ENCODE measurements around the gene TAPT1. TPM values are rescaled to one million over a fixed set of nuclear protein-coding genes. Genes with fewer than 3 reads are reported as not detected.

Gene TAPT1
- total and polyA plus RNA-seq, 2 of the 13 experiments (the other 11 are each of a cell fraction or from before 2014, with no cell fraction given) = 24.5 to 25.3 TPM

GRCh38 chr4:16133406-16133805, 92.9 kb downstream of the TAPT1 start:
- H3K4me1 ChIP-seq (ENCODE audit: insufficient read depth, low read length) = peaks cover 67% of the 10 kb centered on the region
- in situ Hi-C loops (cut with HindIII; ENCODE audit: extremely low pct_ligation_motif_present, low pct_unique_long_range_greater_than_20kb) (no loop called here), intact Hi-C loops (cut with micrococcal nuclease; ENCODE audit: unreplicated experiment) (no loop called here)
- H3K79me2 ChIP-seq (ENCODE audit: insufficient read depth, low read length) = no peaks in the 10 kb centered on the region
- ChIA-PET POLR2A (no interaction called here), CTCF (ENCODE audit: low intra/inter-chr PET ratio, low total read pairs) (no interaction called here)
- peaks cover 11% of the 10 kb centered on the region for H3K9me3 ChIP-seq (ENCODE audit: low read length)
- DNase-seq (ENCODE audit: low spot score) = no peak
- no peaks in the 10 kb centered on the region for H3K36me3 ChIP-seq (replicated peaks in 1 of 2; ENCODE audit: control insufficient read depth in 1 of 2, insufficient read depth in 2 of 2, low read length in 2 of 2)
- no peak for TF ChIP-seq ZFP1 (CRISPR knock-in tag; IDR thresholded peaks at IDR 0.05)
- TF ChIP-seq CERS6 (CRISPR knock-in tag; IDR thresholded peaks at IDR 0.05) = no peak
- TF ChIP-seq, protein P1, sequence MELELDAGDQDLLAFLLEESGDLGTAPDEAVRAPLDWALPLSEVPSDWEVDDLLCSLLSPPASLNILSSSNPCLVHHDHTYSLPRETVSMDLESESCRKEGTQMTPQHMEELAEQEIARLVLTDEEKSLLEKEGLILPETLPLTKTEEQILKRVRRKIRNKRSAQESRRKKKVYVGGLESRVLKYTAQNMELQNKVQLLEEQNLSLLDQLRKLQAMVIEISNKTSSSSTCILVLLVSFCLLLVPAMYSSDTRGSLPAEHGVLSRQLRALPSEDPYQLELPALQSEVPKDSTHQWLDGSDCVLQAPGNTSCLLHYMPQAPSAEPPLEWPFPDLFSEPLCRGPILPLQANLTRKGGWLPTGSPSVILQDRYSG (CRISPR knock-in tag; IDR thresholded peaks at IDR 0.05) = no peak
- no peak for TF ChIP-seq ZNF850 (CRISPR knock-in tag; conservative IDR thresholded peaks at IDR 0.05)
- TF ChIP-seq, protein P2, sequence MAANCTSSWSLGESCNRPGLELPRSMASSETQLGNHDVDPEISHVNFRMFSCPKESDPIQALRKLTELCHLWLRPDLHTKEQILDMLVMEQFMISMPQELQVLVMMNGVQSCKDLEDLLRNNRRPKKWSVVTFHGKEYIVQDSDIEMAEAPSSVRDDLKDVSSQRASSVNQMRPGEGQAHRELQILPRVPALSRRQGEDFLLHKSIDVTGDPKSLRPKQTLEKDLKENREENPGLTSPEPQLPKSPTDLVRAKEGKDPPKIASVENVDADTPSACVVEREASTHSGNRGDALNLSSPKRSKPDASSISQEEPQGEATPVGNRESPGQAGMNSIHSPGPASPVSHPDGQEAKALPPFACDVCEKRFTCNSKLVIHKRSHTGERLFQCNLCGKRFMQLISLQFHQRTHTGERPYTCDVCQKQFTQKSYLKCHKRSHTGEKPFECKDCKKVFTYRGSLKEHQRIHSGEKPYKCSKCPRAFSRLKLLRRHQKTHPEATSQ (CRISPR knock-in tag; IDR thresholded peaks at IDR 0.05; ENCODE audit: borderline replicate concordance) = no peak
- TF ChIP-seq PRPF4 (IDR thresholded peaks at IDR 0.05; ENCODE audit: low read depth, low read length, poor library complexity, severe bottlenecking) = no peak
- no peak for TF ChIP-seq ZNF510 (CRISPR knock-in tag; IDR thresholded peaks at IDR 0.05; ENCODE audit: low read depth)
- TF ChIP-seq, protein P3, sequence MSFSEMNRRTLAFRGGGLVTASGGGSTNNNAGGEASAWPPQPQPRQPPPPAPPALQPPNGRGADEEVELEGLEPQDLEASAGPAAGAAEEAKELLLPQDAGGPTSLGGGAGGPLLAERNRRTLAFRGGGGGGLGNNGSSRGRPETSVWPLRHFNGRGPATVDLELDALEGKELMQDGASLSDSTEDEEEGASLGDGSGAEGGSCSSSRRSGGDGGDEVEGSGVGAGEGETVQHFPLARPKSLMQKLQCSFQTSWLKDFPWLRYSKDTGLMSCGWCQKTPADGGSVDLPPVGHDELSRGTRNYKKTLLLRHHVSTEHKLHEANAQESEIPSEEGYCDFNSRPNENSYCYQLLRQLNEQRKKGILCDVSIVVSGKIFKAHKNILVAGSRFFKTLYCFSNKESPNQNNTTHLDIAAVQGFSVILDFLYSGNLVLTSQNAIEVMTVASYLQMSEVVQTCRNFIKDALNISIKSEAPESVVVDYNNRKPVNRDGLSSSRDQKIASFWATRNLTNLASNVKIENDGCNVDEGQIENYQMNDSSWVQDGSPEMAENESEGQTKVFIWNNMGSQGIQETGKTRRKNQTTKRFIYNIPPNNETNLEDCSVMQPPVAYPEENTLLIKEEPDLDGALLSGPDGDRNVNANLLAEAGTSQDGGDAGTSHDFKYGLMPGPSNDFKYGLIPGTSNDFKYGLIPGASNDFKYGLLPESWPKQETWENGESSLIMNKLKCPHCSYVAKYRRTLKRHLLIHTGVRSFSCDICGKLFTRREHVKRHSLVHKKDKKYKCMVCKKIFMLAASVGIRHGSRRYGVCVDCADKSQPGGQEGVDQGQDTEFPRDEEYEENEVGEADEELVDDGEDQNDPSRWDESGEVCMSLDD (CRISPR knock-in tag; IDR thresholded peaks at IDR 0.05; ENCODE audit: borderline replicate concordance) = no peak
- no peak for TF ChIP-seq RCOR2 (CRISPR knock-in tag; IDR thresholded peaks at IDR 0.05)
- no peak overlapping the region for H3K27ac ChIP-seq (ENCODE audit: extremely low read length, insufficient read depth, low read length)
- H4K20me1 ChIP-seq (ENCODE audit: insufficient read depth, low read length) = no peaks in the 10 kb centered on the region
- ATAC-seq = no peak
- no TSS peak for BruUV-seq (replicated peaks)
- no peak for FAIRE-seq
- H2AFZ ChIP-seq (ENCODE audit: low read length) = no peak overlapping the region
- H3K4me2 ChIP-seq (ENCODE audit: low read depth, low read length) = no peak overlapping the region
- no peaks in the 10 kb centered on the region; a peak in 1 of 5 replicates for H3K27me3 ChIP-seq (ENCODE audit: control insufficient read depth in 1 of 2, insufficient read depth in 2 of 2, low read length in 2 of 2)
- no peak overlapping the region for H3K9ac ChIP-seq (ENCODE audit: insufficient read depth, low read depth, low read length)
- H3K4me3 ChIP-seq (replicated peaks in 1 of 3; ENCODE audit: insufficient read depth in 1 of 3, low read depth in 2 of 3, low read length in 3 of 3) = no peak overlapping the region
- WGBS (ENCODE audit: low lambda C conversion rate) = 25% methylated on average over 1 of the region's 1 CpG

All from HepG2 (cell line).